ENCODE results near the gene GINM1.

DNA sequence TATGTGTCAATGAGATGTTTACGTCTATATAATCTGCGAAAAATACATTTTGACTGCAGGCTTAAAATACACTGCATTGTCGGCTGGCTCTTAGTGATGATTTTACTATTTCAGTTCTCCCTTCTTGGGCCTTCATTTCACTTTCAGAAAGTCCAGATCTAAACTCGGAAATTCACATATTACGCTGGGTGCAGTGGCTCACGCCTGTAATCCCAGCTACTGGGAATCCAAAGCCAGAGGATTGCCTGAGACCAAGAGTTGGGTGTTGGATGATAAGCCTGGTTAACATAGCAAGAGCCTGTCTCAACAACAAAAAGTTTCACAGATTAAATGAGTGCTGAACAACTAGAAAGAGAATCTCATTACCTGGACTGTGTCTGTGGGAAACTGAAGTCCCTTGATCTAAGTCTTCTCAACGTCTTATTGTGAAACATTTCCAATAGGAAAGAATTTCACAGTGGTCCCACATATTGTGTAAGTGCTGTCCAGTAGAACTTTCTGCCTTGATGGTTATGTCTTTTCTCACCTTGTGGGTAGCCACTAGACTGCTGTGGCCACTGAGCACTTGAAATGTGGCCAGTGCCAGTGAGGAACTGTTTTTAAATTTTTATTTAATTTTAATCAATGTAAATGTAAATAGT is 1.9 kb downstream of the GINM1 start:
- TF ChIP-seq, protein P1, sequence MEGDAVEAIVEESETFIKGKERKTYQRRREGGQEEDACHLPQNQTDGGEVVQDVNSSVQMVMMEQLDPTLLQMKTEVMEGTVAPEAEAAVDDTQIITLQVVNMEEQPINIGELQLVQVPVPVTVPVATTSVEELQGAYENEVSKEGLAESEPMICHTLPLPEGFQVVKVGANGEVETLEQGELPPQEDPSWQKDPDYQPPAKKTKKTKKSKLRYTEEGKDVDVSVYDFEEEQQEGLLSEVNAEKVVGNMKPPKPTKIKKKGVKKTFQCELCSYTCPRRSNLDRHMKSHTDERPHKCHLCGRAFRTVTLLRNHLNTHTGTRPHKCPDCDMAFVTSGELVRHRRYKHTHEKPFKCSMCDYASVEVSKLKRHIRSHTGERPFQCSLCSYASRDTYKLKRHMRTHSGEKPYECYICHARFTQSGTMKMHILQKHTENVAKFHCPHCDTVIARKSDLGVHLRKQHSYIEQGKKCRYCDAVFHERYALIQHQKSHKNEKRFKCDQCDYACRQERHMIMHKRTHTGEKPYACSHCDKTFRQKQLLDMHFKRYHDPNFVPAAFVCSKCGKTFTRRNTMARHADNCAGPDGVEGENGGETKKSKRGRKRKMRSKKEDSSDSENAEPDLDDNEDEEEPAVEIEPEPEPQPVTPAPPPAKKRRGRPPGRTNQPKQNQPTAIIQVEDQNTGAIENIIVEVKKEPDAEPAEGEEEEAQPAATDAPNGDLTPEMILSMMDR (IDR thresholded peaks at IDR 0.05): no peak
- no peak for TF ChIP-seq POLR2AphosphoS5 (IDR thresholded peaks at IDR 0.05)
- no peak for TF ChIP-seq EP300 (IDR thresholded peaks at IDR 0.05)
